ACC112 (cell line): ENCODE measurements around the gene DCUN1D2.

Experiments
- H2AFZ ChIP-seq: fragments of 200-600 bp; sonication (generic); one replicate; pipeline ENCODE4 v1.6.0; 2017; ENCODE audit warnings: antibody characterized with exemption, low read length; ENCODE audit not compliant: unreplicated experiment
- H3K27ac ChIP-seq: fragments of 200-600 bp; sonication (generic); 2 replicates; pipeline ENCODE4 v1.5.1; 2014; ENCODE audit warnings: low read depth, mild to moderate bottlenecking, antibody characterized with exemption, low read length, moderate library complexity
- H3K27me3 ChIP-seq: fragments of 200-600 bp; sonication (generic); 2 replicates; pipeline ENCODE4 v1.6.1; 2014; ENCODE audit warnings: mild to moderate bottlenecking, antibody characterized with exemption, low read length, moderate library complexity, mixed read lengths; ENCODE audit not compliant: insufficient read depth
- H3K36me3 ChIP-seq: fragments of 200-600 bp; sonication (generic); 2 replicates; pipeline ENCODE4 v1.6.1; 2016; ENCODE audit warnings: mild to moderate bottlenecking, antibody characterized with exemption, low read length, moderate library complexity, mixed read lengths; ENCODE audit not compliant: insufficient read depth
- H3K4me1 ChIP-seq: fragments of 200-600 bp; sonication (generic); one replicate; pipeline ENCODE4 v1.6.1; 2016; ENCODE audit warnings: low read length, mixed read lengths; ENCODE audit not compliant: insufficient read depth, unreplicated experiment, control insufficient read depth
- H3K4me3 ChIP-seq: fragments of 200-600 bp; sonication (generic); 2 replicates; pipeline ENCODE4 v1.5.1; 2014; ENCODE audit warnings: mild to moderate bottlenecking, low read depth, low read length
- H3K79me2 ChIP-seq: fragments of 200-600 bp; sonication (generic); one replicate; pipeline ENCODE4 v1.6.0; 2016; ENCODE audit warnings: low read length; ENCODE audit not compliant: control insufficient read depth, unreplicated experiment, insufficient read depth

Gene DCUN1D2

DNA sequence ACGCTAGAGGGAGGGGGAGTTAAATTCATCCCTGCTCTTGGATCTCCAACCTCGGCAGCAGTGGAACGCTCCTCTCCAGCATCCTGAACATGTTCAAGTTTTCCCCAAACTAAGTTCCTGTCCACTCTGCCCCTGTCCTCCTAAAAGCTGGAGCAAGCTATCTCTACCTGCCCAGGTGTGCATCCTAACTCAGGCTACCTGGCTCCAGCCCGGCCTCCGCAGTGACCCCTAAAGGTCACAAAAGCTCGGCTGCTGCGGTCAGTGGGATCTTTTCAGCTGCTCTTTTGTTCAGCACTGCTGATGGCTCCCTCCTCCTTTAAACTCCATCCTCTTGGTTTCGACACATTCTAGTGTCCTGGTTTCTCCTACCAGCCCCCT lies 1.4 kb downstream of the DCUN1D2 start:
- H3K36me3 ChIP-seq, result no peaks in the 10 kb centered on the region
- peak overlapping the region; percentile 89 for H3K4me3 ChIP-seq
- peak overlapping the region; percentile 3; the same call in 1 of the 2 replicates for H3K27ac ChIP-seq
- no peaks in the 10 kb centered on the region for H3K27me3 ChIP-seq
- peak overlapping the region; percentile 78 for H2AFZ ChIP-seq
- H3K4me1 ChIP-seq, result peaks cover 27% of the 10 kb centered on the region
- peaks cover 80% of the 10 kb centered on the region for H3K79me2 ChIP-seq

DNA sequence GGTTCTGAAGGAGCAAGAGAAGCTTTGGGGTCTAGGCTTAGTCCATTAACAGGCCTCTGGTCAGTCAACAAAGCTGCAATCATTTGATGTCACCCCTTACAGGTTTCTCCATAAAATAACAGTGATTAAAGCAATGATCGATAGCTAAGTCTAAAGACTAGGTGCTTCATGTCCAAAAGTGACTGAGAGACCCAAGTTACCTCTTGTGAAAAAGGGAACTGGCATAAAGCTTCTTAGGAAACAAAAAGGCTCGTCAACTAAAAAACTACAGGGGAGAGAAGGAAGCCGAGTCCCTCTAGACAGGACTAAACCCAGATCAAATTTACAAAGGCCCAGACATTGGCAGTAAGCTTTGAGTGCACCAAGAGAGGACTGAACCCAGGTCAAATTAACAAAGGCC lies 2.2 kb downstream of the DCUN1D2 start:
- peaks cover 19% of the 10 kb centered on the region for H3K4me1 ChIP-seq
- H3K27me3 ChIP-seq, result no peaks in the 10 kb centered on the region
- H3K4me3 ChIP-seq, result 0 out of 2 replicates have a peak overlapping the region, but pooled peaks have one; percentile 89
- no peak overlapping the region for H2AFZ ChIP-seq
- H3K27ac ChIP-seq, result no peak overlapping the region
- H3K36me3 ChIP-seq, result no peaks in the 10 kb centered on the region
- H3K79me2 ChIP-seq, result peaks cover 81% of the 10 kb centered on the region

GRCh38 chr13:113486698-113487097 lies 3.8 kb downstream of the DCUN1D2 start:
- no peaks in the 10 kb centered on the region for H3K36me3 ChIP-seq
- no peak overlapping the region for H2AFZ ChIP-seq
- peaks cover 84% of the 10 kb centered on the region for H3K79me2 ChIP-seq
- H3K27ac ChIP-seq, result no peak overlapping the region
- peaks cover 9% of the 10 kb centered on the region for H3K4me1 ChIP-seq
- H3K4me3 ChIP-seq, result no peak overlapping the region
- no peaks in the 10 kb centered on the region for H3K27me3 ChIP-seq

GRCh38 chr13:113485545-113485944 lies 5.0 kb downstream of the DCUN1D2 start:
- no peaks in the 10 kb centered on the region for H3K36me3 ChIP-seq
- H3K27ac ChIP-seq, result no peak overlapping the region
- no peak overlapping the region for H3K4me3 ChIP-seq
- peaks cover 9% of the 10 kb centered on the region for H3K4me1 ChIP-seq
- peaks cover 77% of the 10 kb centered on the region for H3K79me2 ChIP-seq
- H3K27me3 ChIP-seq, result no peaks in the 10 kb centered on the region
- H2AFZ ChIP-seq, result no peak overlapping the region

DNA sequence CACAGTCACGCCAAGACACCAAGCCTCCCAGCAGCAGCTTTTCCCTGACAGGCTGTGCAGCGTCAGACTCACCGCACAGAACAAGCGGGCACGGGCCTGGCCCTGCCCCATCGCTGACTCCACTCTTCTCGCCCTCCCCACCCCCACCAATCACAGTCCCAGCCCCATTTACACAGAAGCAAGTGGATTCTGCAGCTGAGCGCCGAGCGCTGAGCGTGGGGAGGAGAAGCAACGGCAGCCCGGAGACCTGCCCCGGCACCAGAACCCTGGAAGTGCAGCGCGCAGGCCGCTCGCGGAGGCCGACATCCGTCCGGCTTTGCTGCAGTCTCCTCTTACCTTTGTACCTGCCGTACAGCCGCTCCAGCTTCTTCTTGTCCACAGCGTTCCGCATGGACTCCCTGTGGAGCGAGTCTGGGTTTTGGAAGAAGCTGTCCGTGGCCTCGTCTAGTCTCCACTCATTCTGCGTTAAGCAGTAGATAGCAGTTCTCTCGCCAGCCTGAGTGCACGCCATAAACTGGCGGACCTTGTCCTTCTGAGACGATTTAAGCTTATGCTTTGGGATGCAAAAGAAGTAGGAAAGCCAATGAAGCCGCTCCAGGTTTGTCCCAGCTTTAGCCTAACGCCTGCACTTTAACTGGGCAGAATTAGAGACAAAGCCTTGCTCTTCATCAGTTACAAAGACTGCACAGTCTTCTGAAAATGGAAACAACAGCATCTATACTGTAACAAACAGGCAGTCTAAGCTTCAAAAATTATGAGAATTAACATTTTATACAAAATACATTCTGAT lies 6.8 kb downstream of the DCUN1D2 start:
- H3K79me2 ChIP-seq, result peaks cover 62% of the 10 kb centered on the region
- H3K4me1 ChIP-seq, result peaks cover 3% of the 10 kb centered on the region

GRCh38 chr13:113483081-113483480 lies 7.4 kb downstream of the DCUN1D2 start:
- H3K4me3 ChIP-seq, result no peak overlapping the region
- H3K27me3 ChIP-seq, result no peaks in the 10 kb centered on the region
- H3K36me3 ChIP-seq, result peaks cover 21% of the 10 kb centered on the region
- H3K4me1 ChIP-seq, result no peaks in the 10 kb centered on the region
- peaks cover 56% of the 10 kb centered on the region for H3K79me2 ChIP-seq
- H2AFZ ChIP-seq, result no peak overlapping the region
- H3K27ac ChIP-seq, result no peak overlapping the region

More for the DNA sequence above, 6.8 kb downstream of the DCUN1D2 start:
- Histone ChIP-seq H3K4me3 (no peak overlapping the region), H2AFZ (no peak overlapping the region), H3K27ac (no peak overlapping the region), H3K27me3 (no peaks in the 10 kb centered on the region), H3K36me3 (peaks cover 15% of the 10 kb centered on the region)

DNA sequence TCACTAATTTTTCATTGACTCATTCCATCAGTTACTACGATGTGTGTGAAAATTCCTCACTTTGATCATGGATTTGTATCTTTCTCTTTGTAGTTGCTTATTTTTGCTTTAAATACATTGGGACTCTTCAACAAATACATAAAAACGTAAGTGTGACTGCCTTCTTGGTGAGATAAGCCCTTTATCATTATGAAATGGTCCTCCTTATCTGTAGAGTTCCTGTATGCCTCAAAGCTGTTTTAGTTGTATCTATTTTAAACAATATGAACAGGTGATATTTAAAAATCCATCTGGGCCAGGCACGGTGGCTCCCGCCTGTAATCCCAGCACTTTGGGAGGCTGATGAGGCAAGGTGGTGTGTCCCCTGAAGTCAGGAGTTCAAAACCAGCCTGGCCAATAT lies 11.3 kb downstream of the DCUN1D2 start:
- Histone ChIP-seq H3K4me1 (no peaks in the 10 kb centered on the region), H3K79me2 (peaks cover 23% of the 10 kb centered on the region), H2AFZ (no peak overlapping the region), H3K36me3 (peaks cover 33% of the 10 kb centered on the region), H3K27me3 (no peaks in the 10 kb centered on the region), H3K27ac (no peak overlapping the region), H3K4me3 (no peak overlapping the region)

DNA sequence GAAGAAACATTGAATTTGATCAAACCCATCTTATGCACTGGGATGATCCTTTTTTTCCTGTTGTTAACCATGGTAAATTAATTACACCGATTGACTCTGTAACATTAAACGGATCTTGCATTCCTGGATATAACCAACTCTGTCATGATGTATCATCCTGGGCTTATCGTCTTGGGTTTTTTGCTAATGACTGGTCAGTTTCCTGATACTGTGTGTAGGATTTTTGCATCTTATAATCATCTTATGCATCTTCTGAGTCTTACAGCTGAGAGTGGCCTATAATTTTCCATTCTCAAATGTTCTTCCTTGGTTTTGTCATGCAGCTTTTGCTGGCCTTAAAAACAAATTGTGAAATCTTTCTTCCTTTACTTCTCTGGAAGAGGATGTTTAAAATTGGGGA lies 12.8 kb downstream of the DCUN1D2 start:
- H3K36me3 ChIP-seq, result peaks cover 39% of the 10 kb centered on the region
- H2AFZ ChIP-seq, result no peak overlapping the region
- H3K4me1 ChIP-seq, result no peaks in the 10 kb centered on the region
- H3K79me2 ChIP-seq, result peaks cover 9% of the 10 kb centered on the region
- H3K4me3 ChIP-seq, result no peak overlapping the region
- H3K27ac ChIP-seq, result no peak overlapping the region
- no peaks in the 10 kb centered on the region for H3K27me3 ChIP-seq

- peaks cover 39% of the 10 kb centered on the region for H3K36me3 ChIP-seq
- H3K27me3 ChIP-seq, result no peaks in the 10 kb centered on the region
- no peak overlapping the region for H2AFZ ChIP-seq
Measured at GRCh38 chr13:113476811-113477210, 13.7 kb downstream of the DCUN1D2 start.

GRCh38 chr13:113475911-113476310 lies 14.6 kb downstream of the DCUN1D2 start:
- H3K36me3 ChIP-seq, result peaks cover 42% of the 10 kb centered on the region
- H3K27me3 ChIP-seq, result no peaks in the 10 kb centered on the region
- peaks cover 3% of the 10 kb centered on the region for H3K79me2 ChIP-seq
- no peak overlapping the region for H2AFZ ChIP-seq
- H3K4me1 ChIP-seq, result no peaks in the 10 kb centered on the region
- H3K27ac ChIP-seq, result no peak overlapping the region
- no peak overlapping the region for H3K4me3 ChIP-seq

More at GRCh38 chr13:113476811-113477210, 13.7 kb downstream of the DCUN1D2 start:
- no peaks in the 10 kb centered on the region for H3K4me1 ChIP-seq
- no peak overlapping the region for H3K4me3 ChIP-seq
- H3K27ac ChIP-seq, result no peak overlapping the region
- peaks cover 3% of the 10 kb centered on the region for H3K79me2 ChIP-seq

DNA sequence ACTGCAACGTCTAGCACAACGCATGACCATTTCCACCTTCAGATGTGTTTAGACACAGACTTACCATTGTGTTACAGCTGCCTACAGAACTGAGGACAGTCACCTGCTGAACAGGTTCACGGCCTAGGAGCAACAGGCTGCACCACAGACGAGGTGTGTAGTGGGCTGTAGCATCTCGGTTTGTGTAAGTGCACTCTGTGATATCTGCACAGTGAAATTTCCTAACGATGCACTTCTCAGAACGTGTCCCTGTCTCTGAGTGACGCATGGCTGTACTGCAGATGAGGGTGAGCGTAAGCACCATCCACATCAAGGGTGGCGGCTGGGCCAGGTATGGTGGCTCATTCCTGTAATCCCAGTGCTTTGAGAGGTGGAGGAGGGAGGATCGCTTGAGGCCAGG lies 15.2 kb downstream of the DCUN1D2 start:
- peaks cover 42% of the 10 kb centered on the region for H3K36me3 ChIP-seq

More for the DNA sequence above, 15.2 kb downstream of the DCUN1D2 start:
- Histone ChIP-seq H3K4me1 (no peaks in the 10 kb centered on the region), H3K79me2 (no peaks in the 10 kb centered on the region), H3K4me3 (no peak overlapping the region), H2AFZ (no peak overlapping the region), H3K27ac (no peak overlapping the region), H3K27me3 (no peaks in the 10 kb centered on the region)
